NT2/D1 (cell line): ENCODE results near the gene VPS16.

Experiments used
- YY1 ChIP-seq: IDR thresholded peaks from 2 replicates; pipeline ENCODE4 v1.6.1; 2011; ENCODE audit not compliant: insufficient read length, insufficient read depth
- ZNF274 ChIP-seq: IDR thresholded peaks from 2 replicates; pipeline ENCODE4 v1.6.1; 2011; ENCODE audit warnings: mild to moderate bottlenecking, low read depth, low read length

- TF ChIP-seq ZNF274 (no peak), YY1 (no peak)
Measured at GRCh38 chr20:2873010-2873746, 32.6 kb downstream of the VPS16 start, which contains the start of gene PTPRA.
